H1 (cell line): ENCODE measurements around the gene CEP97. TPM values are rescaled to one million over a fixed set of nuclear protein-coding genes. Genes with fewer than 3 reads are reported as not detected.

Experiments used
- CTCF ChIA-PET: fragments of 300-600 bp; sonication (Branson Sonifier 250); formaldehyde crosslinking; loops from one replicate; lab custom pipeline; 2021; ENCODE audit not compliant: partially characterized antibody; lab: Charles Lee
- POLR2A ChIA-PET: fragments of 300-600 bp; sonication (Branson Sonifier 250); formaldehyde crosslinking; loops from one replicate; lab custom pipeline; 2021; ENCODE audit warnings: inconsistent platforms; ENCODE audit not compliant: partially characterized antibody; lab: Charles Lee
- DNase-seq, 2 experiments: peaks; one replicate each; pipeline versions ENCODE4 v3.0.0 to v3.0.0-alpha.2; 2010 to 2022; ENCODE audit warnings: low spot score in 2 of 2, low read depth in 1 of 2, mixed read lengths in 1 of 2
- FAIRE-seq: peaks from 2 replicates; lab custom pipeline; 2011; peaks lifted over from hg19 to GRCh38; lab: Jason Lieb, UNC
- H2AFZ ChIP-seq: 2 replicates; pipeline ENCODE4 v1.8.1; 2012; ENCODE audit warnings: low read length, inconsistent platforms
- H2AK5ac ChIP-seq: 2 replicates; pipeline ENCODE4 v1.6.1; 2013; ENCODE audit warnings: low read depth, low read length
- H2BK120ac ChIP-seq: replicated peaks from 2 replicates; pipeline ENCODE3; 2013; ENCODE audit warnings: low read depth, low read length, inconsistent platforms
- H2BK12ac ChIP-seq: 2 replicates; pipeline ENCODE4 v1.6.1; 2013; ENCODE audit warnings: low read depth, low read length
- H2BK15ac ChIP-seq: 2 replicates; pipeline ENCODE4 v1.6.1; 2013; ENCODE audit warnings: low read length
- H2BK20ac ChIP-seq: 2 replicates; pipeline ENCODE4 v1.6.1; 2013; ENCODE audit warnings: low read length
- H2BK5ac ChIP-seq: 2 replicates; pipeline ENCODE4 v1.6.1; 2013; ENCODE audit warnings: low read depth, low read length
- H3K14ac ChIP-seq: 2 replicates; pipeline ENCODE4 v1.6.1; 2013; ENCODE audit warnings: inconsistent platforms; ENCODE audit not compliant: insufficient read length
- H3K18ac ChIP-seq: 2 replicates; pipeline ENCODE4 v1.6.1; 2013; ENCODE audit warnings: low read length; ENCODE audit errors: extremely low read depth
- H3K23ac ChIP-seq: 2 replicates; pipeline ENCODE4 v1.6.1; 2013; ENCODE audit warnings: inconsistent platforms; ENCODE audit not compliant: insufficient read length
- H3K23me2 ChIP-seq: 2 replicates; pipeline ENCODE4 v1.6.1; 2013; ENCODE audit warnings: low read depth, low read length
- H3K27ac ChIP-seq: 2 replicates; pipeline ENCODE4 v1.6.1; 2011; ENCODE audit warnings: low read depth, low read length, inconsistent platforms
- H3K27me3 ChIP-seq, 4 experiments: replicated peaks in 1 of 4; 1 replicate in 1 of 4; 2 replicates in 3 of 4; pipeline versions ENCODE4 v1.6.1 to v1.8.1; 2011 to 2013; ENCODE audit warnings: low read length in 3 of 4, mild to moderate bottlenecking in 3 of 4, inconsistent platforms in 2 of 4, mixed read lengths in 2 of 4, moderate library complexity in 1 of 4; ENCODE audit not compliant: control insufficient read depth in 3 of 4, insufficient read depth in 3 of 4; ENCODE audit errors: extremely low read depth in 1 of 4
- H3K36me3 ChIP-seq, 4 experiments: 2 replicates each; pipeline versions ENCODE4 v1.6.1 to v1.8.1; 2011 to 2013; ENCODE audit warnings: mild to moderate bottlenecking in 4 of 4, low read length in 3 of 4, moderate library complexity in 2 of 4, control low read depth in 1 of 4, inconsistent platforms in 1 of 4; ENCODE audit not compliant: insufficient read depth in 4 of 4, control insufficient read depth in 2 of 4
- H3K4ac ChIP-seq: replicated peaks from 2 replicates; pipeline ENCODE3; 2013; ENCODE audit warnings: low read length, low read depth, mixed read lengths, inconsistent platforms; ENCODE audit not compliant: insufficient read length
- H3K4me1 ChIP-seq, 4 experiments: replicated peaks in 1 of 4; 1 replicate in 1 of 4; 2 replicates in 3 of 4; pipeline versions ENCODE4 v1.6.1 to v1.8.1; 2011 to 2013; ENCODE audit warnings: low read length in 3 of 4, inconsistent platforms in 2 of 4, mixed read lengths in 1 of 4; ENCODE audit not compliant: insufficient read depth in 4 of 4, control insufficient read depth in 3 of 4
- H3K4me2 ChIP-seq, 2 experiments: 2 replicates each; pipeline versions ENCODE4 v1.6.1 to v1.8.1; 2011 to 2013; ENCODE audit warnings: low read depth in 2 of 2, low read length in 2 of 2, control low read depth in 1 of 2, inconsistent platforms in 1 of 2, mild to moderate bottlenecking in 1 of 2; ENCODE audit not compliant: insufficient read depth in 1 of 2
- H3K4me3 ChIP-seq, 4 experiments: fragments of 200-600, 300-600 bp in 1 of 4; sonication (generic), shearing (Covaris generic), sonication (Bioruptor Twin) in 1 of 4; 2 replicates each; pipeline versions ENCODE4 v1.5.1 to v1.8.1; 2011 to 2016; ENCODE audit warnings: low read length in 4 of 4, low read depth in 3 of 4, control low read depth in 2 of 4, inconsistent platforms in 2 of 4, mild to moderate bottlenecking in 2 of 4, mixed read lengths in 1 of 4, moderate library complexity in 1 of 4; ENCODE audit not compliant: insufficient read depth in 2 of 4; ENCODE audit errors: extremely low read depth in 1 of 4
- H3K56ac ChIP-seq: replicated peaks from 2 replicates; pipeline ENCODE3; 2013; ENCODE audit warnings: low read depth, mild to moderate bottlenecking, mixed read lengths, low read length, inconsistent platforms; ENCODE audit not compliant: insufficient read length
- H3K79me1 ChIP-seq: 2 replicates; pipeline ENCODE4 v1.6.1; 2013; ENCODE audit warnings: low read depth, low read length, control low read depth
- H3K79me2 ChIP-seq, 2 experiments: 2 replicates each; pipeline versions ENCODE4 v1.6.1 to v1.8.1; 2012 to 2013; ENCODE audit warnings: low read length in 2 of 2, mild to moderate bottlenecking in 2 of 2, inconsistent platforms in 1 of 2; ENCODE audit not compliant: insufficient read depth in 2 of 2, control insufficient read depth in 1 of 2
- H3K9ac ChIP-seq, 4 experiments: replicated peaks in 1 of 4; 1 replicate in 1 of 4; 2 replicates in 3 of 4; pipeline versions ENCODE4 v1.6.1 to v1.8.1; 2011 to 2013; ENCODE audit warnings: low read depth in 3 of 4, low read length in 3 of 4, control low read depth in 2 of 4, mild to moderate bottlenecking in 2 of 4, moderate library complexity in 2 of 4, inconsistent platforms in 1 of 4; ENCODE audit errors: extremely low read depth in 1 of 4
- H3K9me3 ChIP-seq, 2 experiments: 2 replicates each; pipeline versions ENCODE4 v1.6.1 to v1.8.1; 2012 to 2013; ENCODE audit warnings: mild to moderate bottlenecking in 2 of 2, moderate library complexity in 2 of 2, control low read depth in 1 of 2, inconsistent platforms in 1 of 2, low read depth in 1 of 2, low read length in 1 of 2, mixed read lengths in 1 of 2; ENCODE audit not compliant: insufficient read depth in 2 of 2
- H4K20me1 ChIP-seq, 2 experiments: replicated peaks in 1 of 2; 2 replicates each; pipeline versions ENCODE3 to v1.8.1; 2011 to 2013; ENCODE audit warnings: inconsistent platforms in 2 of 2, low read length in 2 of 2, mild to moderate bottlenecking in 1 of 2; ENCODE audit not compliant: insufficient read depth in 2 of 2, control insufficient read depth in 1 of 2
- H4K5ac ChIP-seq: 2 replicates; pipeline ENCODE4 v1.6.1; 2013; ENCODE audit warnings: low read length, low read depth, mixed read lengths, inconsistent platforms; ENCODE audit not compliant: insufficient read length
- H4K8ac ChIP-seq: 2 replicates; pipeline ENCODE4 v1.8.0; 2013; ENCODE audit warnings: mild to moderate bottlenecking, moderate library complexity, low read length, inconsistent platforms; ENCODE audit not compliant: insufficient read depth; ENCODE audit errors: extremely low read depth
- H4K91ac ChIP-seq: replicated peaks from 2 replicates; pipeline ENCODE3; 2013; ENCODE audit warnings: low read length, mixed read lengths, inconsistent platforms; ENCODE audit not compliant: insufficient read length
- ASH2L ChIP-seq: fragments of 200-600, 300-600 bp; sonication (generic); IDR thresholded peaks from one replicate; pipeline ENCODE4 v1.7.1; 2017; ENCODE audit warnings: low read length
- BRCA1 ChIP-seq: IDR thresholded peaks from 2 replicates; pipeline ENCODE4 v1.6.1; 2012; ENCODE audit warnings: low read depth, low read length, improper control_type of control experiment
- CREB1 ChIP-seq: IDR thresholded peaks from 2 replicates; pipeline ENCODE4 v1.6.1; 2012; ENCODE audit warnings: inconsistent platforms
- EP300 ChIP-seq, 2 experiments: IDR thresholded peaks; 1 replicate in 1 of 2; 2 replicates in 1 of 2; pipeline ENCODE4 v1.6.1; 2011 to 2012; ENCODE audit warnings: low read depth in 2 of 2, low read length in 2 of 2, mild to moderate bottlenecking in 2 of 2, borderline replicate concordance in 1 of 2, inconsistent platforms in 1 of 2, moderate library complexity in 1 of 2
- EZH2 ChIP-seq: fragments of 200-600 bp; sonication (generic); IDR thresholded peaks from 2 replicates; pipeline ENCODE4 v1.7.1; 2012; ENCODE audit warnings: low read depth, mild to moderate bottlenecking, moderate library complexity, low read length, inconsistent platforms; ENCODE audit not compliant: severe bottlenecking
- KDM4A ChIP-seq: IDR thresholded peaks from one replicate; pipeline ENCODE4 v1.7.1; 2012; ENCODE audit warnings: low read depth, mild to moderate bottlenecking, moderate library complexity, low read length, inconsistent platforms; ENCODE audit not compliant: severe bottlenecking
- POU5F1 ChIP-seq: IDR thresholded peaks from 2 replicates; pipeline ENCODE4 v1.6.1; 2011; ENCODE audit warnings: low read depth, mild to moderate bottlenecking, low read length, moderate library complexity
- SAP30 ChIP-seq: fragments of 300-600 bp; sonication (generic); IDR thresholded peaks from 2 replicates; pipeline ENCODE4 v1.7.1; 2012; ENCODE audit warnings: low read length, moderate library complexity, mild to moderate bottlenecking, inconsistent platforms; ENCODE audit not compliant: insufficient read depth, insufficient replicate concordance
- TBP ChIP-seq: IDR thresholded peaks from 2 replicates; pipeline ENCODE4 v1.6.1; 2011; ENCODE audit warnings: low read depth, low read length, improper control_type of control experiment
- ZNF274 ChIP-seq: IDR thresholded peaks from 2 replicates; pipeline ENCODE4 v1.7.0; 2012; ENCODE audit warnings: low read length, borderline replicate concordance; ENCODE audit errors: extremely low read depth
- WGBS, 2 experiments: shearing (Covaris generic) in 1 of 2; methylation state at CpG; one replicate each; pipeline versions ENCODE4 v1.1.6 to v1.1.7; 2013 to 2015; ENCODE audit warnings: low lambda C conversion rate in 2 of 2, mixed read lengths in 2 of 2, inconsistent platforms in 1 of 2, low coverage in 1 of 2, missing lambda C conversion rate in 1 of 2; ENCODE audit not compliant: insufficient replicate concordance in 2 of 2, insufficient coverage in 1 of 2, insufficient read length in 1 of 2; ENCODE audit errors: extremely low coverage in 1 of 2, missing lambda C conversion rate in 1 of 2; 5-methylcytosine and 5-hydroxymethylcytosine counted together
- polyA plus RNA-seq, 7 experiments: library from polyadenylated mRNA; depleted of rRNA in 3 of 7; stranded (reverse) in 5 of 7; unstranded in 2 of 7; fragments of >200 nt in 5 of 7; fragments of 200-250 nt in 2 of 7; gene quantifications; 1 replicate in 5 of 7; 2 replicates in 1 of 7; 4 replicates in 1 of 7; pipeline versions ENCODE4 v1.2.1 to v1.2.3, GENCODE V29; 2011 to 2013; ENCODE audit warnings: missing spikeins in 2 of 7, mixed read lengths in 2 of 7
- total RNA-seq: library from RNA; stranded (reverse); fragmentation: NEBNext Ultra II Directional; extraction: Animal tissue kit (Norgen Biotek cat#: 25700); gene quantifications from 2 replicates; pipeline ENCODE4 v1.2.1, GENCODE V29; 2021

The CEP97 gene
- total and polyA plus RNA-seq, 2 of the 8 experiments (the other 6 are each of a cell fraction or from before 2014, with no cell fraction given): 1.6 to 13.2 TPM

DNA sequence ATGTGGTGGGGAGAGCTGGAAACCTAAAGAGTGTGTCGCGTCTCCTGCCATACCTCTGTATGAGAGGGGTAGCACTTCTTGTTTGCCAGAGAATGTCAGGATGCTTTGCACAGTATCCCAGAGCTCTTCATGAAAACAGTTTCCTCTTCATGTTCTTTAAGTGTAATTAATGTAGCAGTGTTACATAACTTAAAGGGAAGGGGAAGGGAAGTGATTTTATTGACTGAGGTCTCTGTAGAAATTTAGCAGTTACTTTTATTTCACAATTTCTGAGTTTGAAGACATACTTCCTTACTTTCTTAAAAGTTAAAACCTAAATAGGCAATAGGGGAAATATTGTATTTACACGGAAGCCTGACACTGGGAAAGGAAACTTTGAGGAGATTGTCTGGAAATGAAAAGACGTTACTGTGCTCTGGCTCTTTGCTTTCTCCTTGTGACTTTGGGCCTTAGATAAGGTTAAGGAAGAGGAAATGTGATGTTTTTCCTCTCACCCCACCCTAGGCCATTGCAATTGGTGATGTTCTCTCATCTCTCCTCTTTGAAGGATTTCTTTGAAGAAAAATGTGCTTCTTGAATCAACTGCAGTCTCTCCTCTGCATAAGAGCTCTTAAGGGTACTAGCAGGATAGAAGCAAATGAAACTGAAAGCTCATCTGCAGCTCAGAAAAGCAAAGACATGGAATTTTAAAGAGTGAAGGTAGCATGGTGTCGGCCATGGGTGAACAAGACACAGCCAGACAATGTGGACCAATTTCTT is 60.6 kb downstream of the CEP97 start:
- no peak overlapping the region for H2BK120ac ChIP-seq
- no peak overlapping the region for H3K4ac ChIP-seq
- H4K91ac ChIP-seq: no peak overlapping the region
- DNase-seq (no peak), FAIRE-seq (no peak)
- no peak overlapping the region for H2BK12ac ChIP-seq
- peaks cover 4 to 55% (median 28%) of the 10 kb centered on the region in 4 experiments; a peak in 7 of 8 replicates for H3K36me3 ChIP-seq
- H3K9ac ChIP-seq: no peak overlapping the region; a peak in 1 of 7 replicates
- H3K56ac ChIP-seq: no peak overlapping the region
- no peak overlapping the region for H4K5ac ChIP-seq
- H2BK15ac ChIP-seq: no peak overlapping the region
- no peak overlapping the region for H2BK20ac ChIP-seq
- H3K18ac ChIP-seq: no peak overlapping the region
- no peaks in the 10 kb centered on the region for H3K23me2 ChIP-seq
- no peaks in the 10 kb centered on the region for H3K27me3 ChIP-seq
- no peaks in the 10 kb centered on the region for H4K20me1 ChIP-seq
- no peaks in the 10 kb centered on the region for H3K9me3 ChIP-seq
- peaks cover 3 to 5% (median 5%) of the 10 kb centered on the region in 4 experiments; a peak in 5 of 7 replicates for H3K4me1 ChIP-seq
- no peak overlapping the region for H2BK5ac ChIP-seq
- peaks cover 0 to 10% of the 10 kb centered on the region in 2 experiments; a peak in 1 of 4 replicates for H3K79me2 ChIP-seq
- no peak overlapping the region for H3K4me2 ChIP-seq
- H2AK5ac ChIP-seq: no peak overlapping the region
- no peak overlapping the region for H2AFZ ChIP-seq
- H3K79me1 ChIP-seq: no peaks in the 10 kb centered on the region; the same call in 1 of the 2 replicates
- CTCF ChIA-PET: interaction anchor here (1.0 to 2.8 kb wide), 3 partner anchors 18 to 89 kb away, joined by 3 to 13 read pairs (median 3); no protein-coding TSS in a partner anchor
- no peak overlapping the region for H3K14ac ChIP-seq
- no peak for TF ChIP-seq TBP
- no peak for TF ChIP-seq CREB1
- no peak for TF ChIP-seq EP300 (IDR thresholded peaks at IDR 0.05; ENCODE audit: borderline replicate concordance in 1 of 2, low read depth in 2 of 2, low read length in 2 of 2)
- TF ChIP-seq SAP30: no peak
- TF ChIP-seq POU5F1: no peak
- no peak for TF ChIP-seq BRCA1
- TF ChIP-seq ASH2L: no peak
- TF ChIP-seq KDM4A: no peak
- no peak for TF ChIP-seq ZNF274
- no peak for TF ChIP-seq EZH2
- no peak overlapping the region for H3K27ac ChIP-seq
- H3K23ac ChIP-seq: no peak overlapping the region
- H3K4me3 ChIP-seq: no peak overlapping the region
- 93% methylated on average over 5 of the region's 5 CpGs; no CpG with 5 or more reads in 1 of the 2 experiments for WGBS, 2 experiments
- no peak overlapping the region for H4K8ac ChIP-seq
- POLR2A ChIA-PET: interaction anchor here (1.0 kb wide), 1 partner anchor 74 kb away, joined by 3 read pairs; no protein-coding TSS in a partner anchor
